ENCODE data around the gene CNIH3.

DNA sequence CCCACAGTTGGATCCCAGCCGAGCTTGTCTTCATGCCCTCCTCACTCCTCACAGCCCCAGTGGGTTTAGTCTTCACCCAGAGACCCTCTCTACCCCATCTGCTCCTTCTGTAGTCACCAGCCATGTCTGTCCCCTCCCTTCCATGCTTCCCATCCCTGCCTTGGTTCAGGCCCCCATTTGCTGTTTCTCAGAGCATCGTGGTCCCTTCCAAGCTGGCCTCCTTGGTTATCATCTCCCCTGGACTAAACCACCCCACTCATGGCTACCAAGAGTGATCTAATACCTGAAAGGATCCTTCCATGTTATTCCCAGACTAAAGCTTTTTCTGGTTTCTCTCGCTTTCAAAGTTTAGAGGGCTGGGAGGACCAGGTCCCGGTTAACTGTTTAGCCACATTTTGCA is 8.3 kb downstream of the CNIH3 start:
- TF ChIP-seq, protein P1, sequence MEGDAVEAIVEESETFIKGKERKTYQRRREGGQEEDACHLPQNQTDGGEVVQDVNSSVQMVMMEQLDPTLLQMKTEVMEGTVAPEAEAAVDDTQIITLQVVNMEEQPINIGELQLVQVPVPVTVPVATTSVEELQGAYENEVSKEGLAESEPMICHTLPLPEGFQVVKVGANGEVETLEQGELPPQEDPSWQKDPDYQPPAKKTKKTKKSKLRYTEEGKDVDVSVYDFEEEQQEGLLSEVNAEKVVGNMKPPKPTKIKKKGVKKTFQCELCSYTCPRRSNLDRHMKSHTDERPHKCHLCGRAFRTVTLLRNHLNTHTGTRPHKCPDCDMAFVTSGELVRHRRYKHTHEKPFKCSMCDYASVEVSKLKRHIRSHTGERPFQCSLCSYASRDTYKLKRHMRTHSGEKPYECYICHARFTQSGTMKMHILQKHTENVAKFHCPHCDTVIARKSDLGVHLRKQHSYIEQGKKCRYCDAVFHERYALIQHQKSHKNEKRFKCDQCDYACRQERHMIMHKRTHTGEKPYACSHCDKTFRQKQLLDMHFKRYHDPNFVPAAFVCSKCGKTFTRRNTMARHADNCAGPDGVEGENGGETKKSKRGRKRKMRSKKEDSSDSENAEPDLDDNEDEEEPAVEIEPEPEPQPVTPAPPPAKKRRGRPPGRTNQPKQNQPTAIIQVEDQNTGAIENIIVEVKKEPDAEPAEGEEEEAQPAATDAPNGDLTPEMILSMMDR (IDR thresholded peaks at IDR 0.05; ENCODE audit: low read depth, low read length, poor library complexity, severe bottlenecking): no peak
- no peak for TF ChIP-seq EZH2phosphoT487 (IDR thresholded peaks at IDR 0.05; ENCODE audit: borderline replicate concordance, low read length)
